CD4-positive, alpha-beta T cell (primary cell): Measurements from ENCODE around the gene LOXL1. TPM values are rescaled to one million over a fixed set of nuclear protein-coding genes. Genes with fewer than 3 reads are reported as not detected.

ENCODE experiments used
- ATAC-seq: fragments of 200-7000 bp; cut with Tn5 transposase; one replicate; pipeline ENCODE4 v1.10.0; 2022; ENCODE audit warnings: mild to moderate bottlenecking; ENCODE audit not compliant: poor library complexity
- CTCF ChIA-PET: fragments of 350-600 bp; sonication (Branson Sonifier 250); formaldehyde crosslinking; loops from one replicate; lab custom pipeline; 2021; ENCODE audit warnings: antibody characterized with exemption, inconsistent platforms; lab: Charles Lee
- POLR2A ChIA-PET: fragments of 350-600 bp; sonication (Branson Sonifier 250); formaldehyde crosslinking; loops from one replicate; lab custom pipeline; 2021; ENCODE audit warnings: antibody characterized with exemption, inconsistent platforms; lab: Charles Lee
- DNase-seq, 14 experiments: peaks; one replicate each; pipeline ENCODE4 v3.0.0-alpha.2; 2013 to 2020; ENCODE audit warnings: mixed read lengths in 2 of 14
- H3K27ac ChIP-seq, 2 donors: one replicate each; pipeline versions ENCODE4 v1.5.1 to v1.7.0; 2013; ENCODE audit warnings: low read length in 2 of 2, low read depth in 1 of 2, mild to moderate bottlenecking in 1 of 2
- H3K27me3 ChIP-seq, 2 experiments: 1 replicate in 1 of 2; 2 replicates in 1 of 2; pipeline versions ENCODE4 v1.6.1 to v1.7.0; 2013; ENCODE audit warnings: low read length in 2 of 2, control low read depth in 1 of 2, mild to moderate bottlenecking in 1 of 2, moderate library complexity in 1 of 2; ENCODE audit not compliant: insufficient read depth in 2 of 2, control insufficient read depth in 1 of 2
- H3K36me3 ChIP-seq: one replicate; pipeline ENCODE4 v1.6.1; 2013; ENCODE audit warnings: low read length, control low read depth; ENCODE audit not compliant: insufficient read depth
- H3K4me1 ChIP-seq: one replicate; pipeline ENCODE4 v1.6.1; 2013; ENCODE audit warnings: low read length, control low read depth; ENCODE audit not compliant: insufficient read depth
- H3K4me3 ChIP-seq: one replicate; pipeline ENCODE4 v1.5.1; 2013; ENCODE audit warnings: mild to moderate bottlenecking, low read length, moderate library complexity
- H3K9me3 ChIP-seq, 2 experiments: 1 replicate in 1 of 2; 2 replicates in 1 of 2; pipeline versions ENCODE4 v1.6.1 to v1.7.0; 2013; ENCODE audit warnings: low read length in 2 of 2, mild to moderate bottlenecking in 2 of 2, control low read depth in 1 of 2, moderate library complexity in 1 of 2; ENCODE audit not compliant: control insufficient read depth in 1 of 2, insufficient read depth in 1 of 2
- H3K27ac Mint-ChIP-seq: one replicate; pipeline ENCODE4 v1.8.0; 2020; ENCODE audit warnings: mixed read lengths
- H3K27me3 Mint-ChIP-seq: one replicate; pipeline ENCODE4 v1.8.0; 2021; ENCODE audit warnings: mixed read lengths
- H3K36me3 Mint-ChIP-seq: one replicate; pipeline ENCODE4 v1.8.0; 2021; ENCODE audit warnings: low read depth, mixed read lengths
- H3K4me1 Mint-ChIP-seq: one replicate; pipeline ENCODE4 v1.8.0; 2021; ENCODE audit warnings: low read depth, mixed read lengths
- H3K4me3 Mint-ChIP-seq: one replicate; pipeline ENCODE4 v1.8.0; 2020; ENCODE audit warnings: mild to moderate bottlenecking, mixed read lengths
- H3K9me3 Mint-ChIP-seq: one replicate; pipeline ENCODE4 v1.8.0; 2020; ENCODE audit warnings: mixed read lengths
- CTCF ChIP-seq: fragments of 200-600 bp; IDR thresholded peaks from one replicate; pipeline ENCODE4 v1.8.0; 2022; ENCODE audit warnings: antibody characterized with exemption, mild to moderate bottlenecking
- intact Hi-C, 2 experiments: fragments of 100-400 bp; cut with DNase I in 1 of 2; cut with micrococcal nuclease in 1 of 2; formaldehyde crosslinking; loops; one replicate each; pipeline versions ENCODE4 v1.15.1 to v1.9.0; 2023 to 2025; cut with DNase I, micrococcal nuclease
- total RNA-seq, 174 experiments: library from RNA in 2 of 174; stranded (reverse) in 2 of 174; gene quantifications; one replicate each; pipeline ENCODE4 v1.2.3 and lab custom pipeline; 2021 to 2026

LOXL1 gene
- total RNA-seq, 2 experiments from 2014 or later: 3.0 to 3.5 TPM

DNA sequence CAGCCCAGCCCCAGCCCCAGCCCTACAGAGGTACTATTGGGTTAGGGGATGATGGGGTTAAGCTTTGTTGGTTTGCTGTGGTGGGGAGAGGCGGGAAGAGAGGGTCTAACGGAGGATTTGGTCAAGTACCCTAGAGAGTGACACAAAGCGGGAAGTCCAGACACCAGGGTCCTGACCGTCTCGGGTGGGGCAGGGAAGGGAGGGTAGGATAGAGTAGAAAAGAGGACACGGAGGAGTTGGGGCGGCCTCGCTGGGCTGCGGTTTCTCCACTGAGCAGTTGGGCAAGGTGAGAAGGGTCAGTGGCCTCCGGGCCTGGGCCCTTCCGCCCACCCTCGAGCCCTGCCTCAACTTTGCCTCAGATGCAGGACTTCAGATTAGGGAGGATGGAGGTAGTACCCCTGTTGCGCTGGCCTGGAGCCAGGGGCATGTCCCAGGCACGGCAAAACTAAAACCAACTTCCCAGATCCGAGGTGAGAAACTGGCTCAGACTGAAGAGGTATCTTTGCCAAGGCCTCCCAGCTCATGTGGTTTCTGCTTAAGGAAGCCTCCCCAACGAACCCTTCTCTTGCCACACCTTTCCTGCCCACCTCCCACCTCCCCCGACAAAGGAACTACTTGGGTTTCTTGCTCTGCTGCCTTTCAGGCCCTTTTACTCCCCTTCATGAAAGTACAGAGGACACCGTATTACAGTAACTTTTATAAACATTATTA is 68.8 kb downstream of the LOXL1 start:
- H3K27me3 Mint-ChIP-seq: no peaks in the 10 kb centered on the region
- Histone ChIP-seq H3K9me3 (no peaks in the 10 kb centered on the region), H3K36me3 (peaks cover 22% of the 10 kb centered on the region), H3K4me1 (peaks cover 64% of the 10 kb centered on the region), H3K4me3 (peak overlapping the region; percentile 92), H3K27ac (peak overlapping the region; percentile 78 to 90), H3K27me3 (no peaks in the 10 kb centered on the region)
- peak in 4 of 14 experiments; percentile 31 to 64 (median 54) for DNase-seq
- peak overlapping the region; percentile 85 for H3K27ac Mint-ChIP-seq
- no peak for ATAC-seq
- no peak for TF ChIP-seq CTCF
- ChIA-PET POLR2A (interaction anchor here (0.6 to 2.2 kb wide), 16 partner anchors 9 to 1459 kb away, joined by 3 to 27 read pairs (median 6); partner anchors contain the start of genes CLK3, COX5A and LOXL1), CTCF (interaction anchor here (0.7 to 1.9 kb wide), 4 partner anchors 22 to 67 kb away, joined by 3 to 5 read pairs (median 4); no protein-coding TSS in a partner anchor)
- intact Hi-C loops: loop anchor here (5.0 to 10.0 kb wide), 10 partner anchors 467 to 1630 kb away; partner anchors contain the start of genes ARID3B (in 1 of the 2), C15orf39 (in 1 of the 2), CLK3 (in 1 of the 2) and COX5A (in 1 of the 2)
- H3K4me3 Mint-ChIP-seq: peak overlapping the region; percentile 96
- no peaks in the 10 kb centered on the region for H3K9me3 Mint-ChIP-seq
- H3K4me1 Mint-ChIP-seq: peaks cover 75% of the 10 kb centered on the region
- H3K36me3 Mint-ChIP-seq: peaks cover 36% of the 10 kb centered on the region

DNA sequence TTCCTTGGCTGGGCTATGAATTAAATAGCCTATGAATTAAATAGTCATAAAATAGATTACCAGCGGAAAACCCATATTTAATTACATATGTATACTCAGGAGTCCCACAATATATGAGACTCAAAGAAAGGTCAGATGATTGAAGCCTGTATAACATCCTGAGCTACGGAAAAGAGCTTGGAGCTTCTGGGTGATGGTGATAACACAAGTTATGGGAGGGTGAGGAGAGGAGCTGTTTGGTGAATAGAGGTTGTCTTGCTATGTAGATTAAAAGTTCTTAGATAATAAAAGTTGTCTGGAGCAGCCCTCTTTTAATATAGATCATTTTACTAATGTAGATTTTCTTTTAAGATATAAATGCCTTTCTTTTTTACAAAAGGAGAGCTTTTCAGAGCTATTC is 70.0 kb downstream of the LOXL1 start:
- H3K27ac Mint-ChIP-seq: peak overlapping the region; percentile 85
- Histone ChIP-seq H3K4me3 (peak overlapping the region; percentile 92), H3K27me3 (no peaks in the 10 kb centered on the region), H3K27ac (peak overlapping the region; percentile 78 to 90), H3K36me3 (peaks cover 27% of the 10 kb centered on the region), H3K4me1 (peaks cover 63% of the 10 kb centered on the region), H3K9me3 (no peaks in the 10 kb centered on the region)
- DNase-seq (no peak), ATAC-seq (no peak)
- peak overlapping the region; percentile 96 for H3K4me3 Mint-ChIP-seq
- peaks cover 82% of the 10 kb centered on the region for H3K4me1 Mint-ChIP-seq
- CTCF ChIA-PET: interaction anchor here (0.9 to 1.0 kb wide), 3 partner anchors 14 to 69 kb away, joined by 3 to 4 read pairs (median 4); no protein-coding TSS in a partner anchor
- no peak for TF ChIP-seq CTCF
- no peaks in the 10 kb centered on the region for H3K27me3 Mint-ChIP-seq
- intact Hi-C loops: loop anchor here (10.0 kb wide), 5 partner anchors 619 to 1629 kb away; partner anchors contain the start of genes C15orf39 (in 1 of the 2), CLK3 (in 1 of the 2), COX5A (in 1 of the 2) and CSK (in 1 of the 2)
- no peaks in the 10 kb centered on the region for H3K9me3 Mint-ChIP-seq
- H3K36me3 Mint-ChIP-seq: peaks cover 48% of the 10 kb centered on the region
- POLR2A ChIA-PET: interaction anchor here (0.9 to 1.3 kb wide), 3 partner anchors 11 to 69 kb away, joined by 3 to 6 read pairs (median 4); no protein-coding TSS in a partner anchor

DNA sequence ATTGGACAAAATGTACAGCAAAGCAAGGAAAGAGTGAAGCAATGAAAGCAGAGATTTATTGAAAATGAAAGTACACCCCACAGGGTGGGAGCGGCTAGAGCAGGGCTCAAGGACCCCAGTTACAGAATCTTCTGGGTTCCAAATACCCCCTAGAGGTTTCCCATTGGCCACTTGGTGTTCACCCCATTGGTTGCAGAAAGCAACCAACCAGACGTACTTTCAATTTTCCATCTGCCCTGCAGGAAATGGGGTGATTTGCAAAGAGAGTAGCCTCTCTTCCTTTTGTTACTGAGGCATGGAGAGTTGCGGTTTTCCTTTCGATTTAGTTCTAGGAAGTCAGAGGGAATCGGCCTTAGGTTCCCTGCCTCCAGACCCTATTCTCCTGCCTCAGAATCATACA is 70.7 kb downstream of the LOXL1 start:
- Mint-ChIP-seq H3K4me1 (peaks cover 80% of the 10 kb centered on the region), H3K27ac (peak overlapping the region; percentile 85)
- no peaks in the 10 kb centered on the region for H3K27me3 ChIP-seq

More for the DNA sequence above, 70.7 kb downstream of the LOXL1 start:
- DNase-seq (peak in 3 of 14 experiments; percentile 53 to 72 (median 57)), ATAC-seq (no peak)
- TF ChIP-seq CTCF: no peak
- intact Hi-C loops: loop anchor here (10.0 kb wide), 5 partner anchors 618 to 1628 kb away; partner anchors contain the start of genes C15orf39 (in 1 of the 2), CLK3 (in 1 of the 2), COX5A (in 1 of the 2) and CSK (in 1 of the 2)
- H3K4me3 ChIP-seq: peak overlapping the region; percentile 92
- H3K4me1 ChIP-seq: peaks cover 57% of the 10 kb centered on the region
- Mint-ChIP-seq H3K4me3 (peak overlapping the region; percentile 96), H3K9me3 (no peaks in the 10 kb centered on the region), H3K27me3 (no peaks in the 10 kb centered on the region), H3K36me3 (peaks cover 55% of the 10 kb centered on the region)
- peaks cover 32% of the 10 kb centered on the region for H3K36me3 ChIP-seq
- POLR2A ChIA-PET: interaction anchor here (0.9 to 1.2 kb wide), 2 partner anchors 10 to 69 kb away, joined by 3 to 6 read pairs; no protein-coding TSS in a partner anchor
- peak overlapping the region; percentile 29 to 78 for H3K27ac ChIP-seq
- no peaks in the 10 kb centered on the region for H3K9me3 ChIP-seq
- CTCF ChIA-PET: interaction anchor here (0.9 to 1.0 kb wide), 3 partner anchors 13 to 69 kb away, joined by 3 to 4 read pairs (median 4); no protein-coding TSS in a partner anchor
